Measurements from ENCODE around the gene ADGRL2. TPM values are rescaled to one million over a fixed set of nuclear protein-coding genes. Genes with fewer than 3 reads are reported as not detected.

The ADGRL2 gene
- total RNA-seq, 6 donors from 2014 or later = 21.0 to 133 (median 84.0) TPM

- ATAC-seq (ENCODE audit: low FRiP score in 2 of 2) (no peak), DNase-seq (no peak)
- Histone ChIP-seq H3K9me3 (no peaks in the 10 kb centered on the region), H3K4me1 (peaks cover 12 to 36% (median 17%) of the 10 kb centered on the region in 4 donors), H3K4me3 (no peak overlapping the region), H3K36me3 (no peaks in the 10 kb centered on the region), H3K27ac (no peak overlapping the region), H3K27me3 (no peaks in the 10 kb centered on the region)
- WGBS, 2 donors = 86 to 100% methylated on average over 1 of the region's 1 CpG
- no peak for TF ChIP-seq EP300 (IDR thresholded peaks at IDR 0.05)
- TF ChIP-seq POLR2A (IDR thresholded peaks at IDR 0.05) = no peak
- TF ChIP-seq CTCF (IDR thresholded peaks at IDR 0.05) = no peak
Observed at GRCh38 chr1:81874461-81874860, 73.7 kb downstream of the ADGRL2 start.

- WGBS, 2 donors = 57 to 59% methylated on average over 3 of the region's 3 CpGs
- Histone ChIP-seq H3K9me3 (no peaks in the 10 kb centered on the region), H3K4me1 (peaks cover 12 to 41% (median 17%) of the 10 kb centered on the region in 4 donors), H3K4me3 (no peak overlapping the region), H3K27ac (no peak overlapping the region), H3K27me3 (no peaks in the 10 kb centered on the region), H3K36me3 (no peaks in the 10 kb centered on the region)
- DNase-seq (no peak), ATAC-seq (ENCODE audit: low FRiP score in 2 of 2) (no peak)
- TF ChIP-seq POLR2AphosphoS5 (IDR thresholded peaks at IDR 0.05) (no peak), POLR2A (IDR thresholded peaks at IDR 0.05) (no peak), CTCF (IDR thresholded peaks at IDR 0.05) (no peak), EP300 (IDR thresholded peaks at IDR 0.05) (no peak)
Observed at GRCh38 chr1:81874940-81875339, 74.2 kb downstream of the ADGRL2 start.

GRCh38 chr1:81876901-81877733 lies 76.4 kb downstream of the ADGRL2 start:
- ATAC-seq (ENCODE audit: low FRiP score in 2 of 2) (no peak), DNase-seq (no peak)
- Histone ChIP-seq H3K4me1 (peaks cover 12 to 42% (median 17%) of the 10 kb centered on the region in 4 donors), H3K36me3 (no peaks in the 10 kb centered on the region), H3K9me3 (no peaks in the 10 kb centered on the region), H3K27me3 (no peaks in the 10 kb centered on the region), H3K4me3 (no peak overlapping the region), H3K27ac (peak overlapping the region in 2 of 4 donors; percentile 34 to 38)
- TF ChIP-seq POLR2A (IDR thresholded peaks at IDR 0.05) = no peak
- no peak for TF ChIP-seq EP300 (IDR thresholded peaks at IDR 0.05)
- no peak for TF ChIP-seq CTCF (IDR thresholded peaks at IDR 0.05)
- TF ChIP-seq POLR2AphosphoS5 (IDR thresholded peaks at IDR 0.05) = no peak
- WGBS, 2 donors = 51 to 54% methylated on average over 2 of the region's 2 CpGs

GRCh38 chr1:81877940-81878339 lies 77.2 kb downstream of the ADGRL2 start:
- Histone ChIP-seq H3K4me1 (peaks cover 12 to 42% (median 17%) of the 10 kb centered on the region in 4 donors), H3K9me3 (no peaks in the 10 kb centered on the region), H3K4me3 (no peak overlapping the region), H3K27me3 (no peaks in the 10 kb centered on the region), H3K27ac (peak overlapping the region in 1 of 4 donors; percentile 4), H3K36me3 (no peaks in the 10 kb centered on the region)
- WGBS, 2 donors = 38 to 44% methylated on average over 1 of the region's 1 CpG
- DNase-seq (no peak), ATAC-seq (ENCODE audit: low FRiP score in 2 of 2) (no peak)
- TF ChIP-seq EP300 (IDR thresholded peaks at IDR 0.05) = no peak
- no peak for TF ChIP-seq POLR2AphosphoS5 (IDR thresholded peaks at IDR 0.05)
- TF ChIP-seq CTCF (IDR thresholded peaks at IDR 0.05) = no peak
- no peak for TF ChIP-seq POLR2A (IDR thresholded peaks at IDR 0.05)

- Histone ChIP-seq H3K9me3 (no peaks in the 10 kb centered on the region), H3K27ac (no peak overlapping the region)
- no peak for DNase-seq
Observed at GRCh38 chr1:81878538-81878937, 77.8 kb downstream of the ADGRL2 start.

More at GRCh38 chr1:81878538-81878937, 77.8 kb downstream of the ADGRL2 start:
- WGBS, 2 donors = 69 to 79% methylated on average over 1 of the region's 1 CpG
- Histone ChIP-seq H3K36me3 (no peaks in the 10 kb centered on the region), H3K27me3 (no peaks in the 10 kb centered on the region), H3K4me1 (peaks cover 11 to 42% (median 17%) of the 10 kb centered on the region in 4 donors), H3K4me3 (no peak overlapping the region)
- TF ChIP-seq CTCF (IDR thresholded peaks at IDR 0.05) (no peak), POLR2AphosphoS5 (IDR thresholded peaks at IDR 0.05) (no peak), POLR2A (IDR thresholded peaks at IDR 0.05) (no peak), EP300 (IDR thresholded peaks at IDR 0.05) (no peak)
- no peak for ATAC-seq (ENCODE audit: low FRiP score in 2 of 2)
